Fibroblast of lung (primary cell): Measurements from ENCODE around the gene PACSIN2.

Experiments used
- EZH2 ChIP-seq: IDR thresholded peaks from 2 replicates; pipeline ENCODE4 v1.5.1; 2012; ENCODE audit warnings: low read length, control low read depth, mild to moderate bottlenecking; ENCODE audit errors: missing control alignments
- TF ChIP-seq, protein P1 (sequence below), 2 donors: IDR thresholded peaks in 1 of 2; conservative IDR thresholded peaks in 1 of 2; 1 replicate in 1 of 2; 2 replicates in 1 of 2; pipeline ENCODE4 v1.5.1; 2011 to 2012; ENCODE audit warnings: low read length in 2 of 2, control low read depth in 1 of 2, inconsistent platforms in 1 of 2, low read depth in 1 of 2, mild to moderate bottlenecking in 1 of 2

DNA sequence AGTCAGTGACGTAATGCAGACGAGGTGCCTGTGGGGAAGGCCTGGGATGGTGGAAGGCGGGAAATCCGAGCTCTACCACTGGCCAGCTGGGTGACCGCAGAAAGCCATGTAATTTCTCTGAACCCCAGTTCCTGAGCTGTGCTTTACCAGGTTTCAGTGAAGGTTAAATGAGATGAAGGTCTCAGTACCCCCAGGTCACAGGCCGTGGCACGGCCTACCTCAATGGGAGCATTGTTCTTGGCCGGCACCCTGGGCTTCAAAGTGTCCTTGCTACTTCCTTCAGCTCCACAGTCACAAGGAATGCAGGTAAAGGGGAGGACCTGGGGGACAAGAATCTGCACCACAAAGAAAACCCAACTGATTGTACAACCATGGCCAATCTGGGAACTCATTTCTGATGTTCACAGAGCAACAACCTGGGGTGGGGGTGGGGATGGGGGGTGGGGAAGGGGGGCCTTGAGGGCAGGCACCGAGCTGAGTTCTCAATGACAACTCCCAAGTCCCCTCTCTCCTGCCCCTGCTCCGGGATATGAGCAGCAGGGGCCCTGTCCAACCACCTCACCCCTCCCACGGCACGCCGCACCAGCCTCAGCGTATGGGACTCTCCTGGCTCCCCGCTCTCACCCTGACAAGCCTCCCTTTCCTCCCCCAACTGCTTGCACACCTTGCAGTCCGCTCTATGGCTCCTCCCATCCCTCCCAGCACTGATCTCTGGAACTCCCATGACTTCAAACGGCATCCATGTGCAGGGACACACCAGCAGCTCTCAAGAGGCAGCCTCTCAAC is 98.8 kb downstream of the PACSIN2 start:
- TF ChIP-seq, protein P1, sequence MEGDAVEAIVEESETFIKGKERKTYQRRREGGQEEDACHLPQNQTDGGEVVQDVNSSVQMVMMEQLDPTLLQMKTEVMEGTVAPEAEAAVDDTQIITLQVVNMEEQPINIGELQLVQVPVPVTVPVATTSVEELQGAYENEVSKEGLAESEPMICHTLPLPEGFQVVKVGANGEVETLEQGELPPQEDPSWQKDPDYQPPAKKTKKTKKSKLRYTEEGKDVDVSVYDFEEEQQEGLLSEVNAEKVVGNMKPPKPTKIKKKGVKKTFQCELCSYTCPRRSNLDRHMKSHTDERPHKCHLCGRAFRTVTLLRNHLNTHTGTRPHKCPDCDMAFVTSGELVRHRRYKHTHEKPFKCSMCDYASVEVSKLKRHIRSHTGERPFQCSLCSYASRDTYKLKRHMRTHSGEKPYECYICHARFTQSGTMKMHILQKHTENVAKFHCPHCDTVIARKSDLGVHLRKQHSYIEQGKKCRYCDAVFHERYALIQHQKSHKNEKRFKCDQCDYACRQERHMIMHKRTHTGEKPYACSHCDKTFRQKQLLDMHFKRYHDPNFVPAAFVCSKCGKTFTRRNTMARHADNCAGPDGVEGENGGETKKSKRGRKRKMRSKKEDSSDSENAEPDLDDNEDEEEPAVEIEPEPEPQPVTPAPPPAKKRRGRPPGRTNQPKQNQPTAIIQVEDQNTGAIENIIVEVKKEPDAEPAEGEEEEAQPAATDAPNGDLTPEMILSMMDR (conservative IDR thresholded peaks at IDR 0.05 in 1 of 2, IDR thresholded peaks at IDR 0.05 in 1 of 2; ENCODE audit: low read depth in 1 of 2, low read length in 2 of 2) = no peak
- no peak for TF ChIP-seq EZH2
